ENCODE results near the gene TMEM53.
"Not testable (repeated sequence)": the region's sequence is repeated elsewhere in the genome, so short reads cannot be mapped to it uniquely, and the experiment has no call there.

The TMEM53 gene

DNA sequence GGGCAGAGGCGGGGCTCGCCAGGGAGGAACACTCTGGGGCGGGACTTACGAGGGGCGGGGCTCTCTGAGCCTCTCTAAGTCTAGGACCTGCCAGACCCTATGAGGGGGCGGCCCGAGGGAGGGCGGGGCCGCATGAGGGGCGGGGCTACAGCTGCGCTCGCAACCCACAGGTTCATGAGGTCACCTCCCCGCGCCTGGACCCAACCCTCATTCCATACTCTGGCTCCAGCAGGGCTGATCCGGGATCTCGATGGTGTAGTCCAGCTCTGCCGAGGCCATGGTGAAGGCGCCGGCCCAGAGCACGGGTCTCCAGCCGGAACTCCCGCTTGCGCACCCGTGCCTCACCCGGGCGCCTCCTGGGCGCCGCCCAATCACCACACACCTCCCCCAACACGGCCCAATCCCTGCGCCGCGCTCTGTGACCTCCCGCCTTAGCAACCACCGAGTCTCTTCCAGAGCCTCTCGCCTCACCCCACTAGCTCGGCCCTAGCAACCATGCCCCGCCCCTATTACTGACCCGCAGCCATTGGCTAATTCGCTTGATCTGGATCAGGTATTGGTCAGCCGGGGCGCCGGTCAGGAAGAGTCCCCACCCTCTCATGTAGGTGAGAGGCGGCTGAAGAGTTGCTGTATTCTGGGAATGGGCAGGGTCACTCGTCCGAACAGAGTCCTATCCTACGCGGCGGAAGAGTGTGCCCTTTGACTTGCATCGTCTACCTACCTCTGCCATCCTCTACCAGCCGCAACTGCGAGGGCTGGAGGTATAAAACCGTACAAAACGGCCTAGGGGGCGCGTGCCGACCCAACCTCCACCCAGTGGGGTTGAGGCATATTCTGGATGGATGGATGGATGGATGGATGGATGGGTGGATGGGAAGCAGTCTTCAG is at the start of gene TMEM53, which contains the start of gene ARMH1:
Gene TMEM53 (minus strand): TSS at position 369 of the 888 bp plus-strand sequence. CDS start 90 bp downstream, at position 279.
Gene ARMH1 (plus strand): TSS at position 602 of the 888 bp plus-strand sequence. CDS start 14,984 bp downstream, outside the sequence.
- peak; percentile 80 for FAIRE-seq

DNA sequence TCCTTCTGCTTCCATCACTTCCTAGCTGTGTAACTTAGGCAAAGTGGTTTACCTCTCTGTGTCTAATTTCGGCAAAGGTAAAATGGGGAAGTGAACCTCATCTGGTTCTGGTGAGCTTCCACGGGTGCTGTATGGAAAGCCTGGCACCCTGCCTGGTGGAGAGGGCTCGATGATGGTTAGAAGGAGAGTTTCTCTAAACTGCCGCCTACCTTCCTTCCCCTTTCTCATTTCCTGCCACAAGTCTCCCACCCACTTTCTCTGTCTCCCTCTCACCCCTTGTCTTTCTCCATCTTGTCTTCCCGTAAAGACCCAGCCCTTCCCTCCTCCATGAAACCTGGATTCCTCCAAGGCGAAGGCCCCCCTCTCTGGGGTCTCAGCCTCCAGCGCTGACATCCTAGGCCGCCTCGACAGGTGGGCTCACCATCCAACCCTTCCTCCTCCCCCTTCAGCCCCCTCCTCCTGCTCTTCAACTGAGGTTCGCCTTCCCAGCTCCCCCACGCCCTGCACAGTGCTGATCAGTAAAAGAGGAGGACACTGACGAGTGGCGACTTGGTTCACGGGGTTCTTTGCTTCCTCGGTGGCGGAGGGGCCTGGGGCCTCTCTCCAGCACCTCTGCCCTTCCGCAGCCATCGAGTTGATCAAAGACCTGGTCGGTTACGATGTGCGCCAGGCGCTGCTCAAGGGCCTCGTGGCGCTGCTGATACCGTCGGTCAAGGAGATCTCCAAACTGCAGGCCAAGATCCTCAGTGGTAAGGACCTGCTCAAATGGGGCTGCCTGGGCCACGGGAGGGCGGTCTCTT is 49.4 kb upstream of the TMEM53 start:
- FAIRE-seq: no peak

DNA sequence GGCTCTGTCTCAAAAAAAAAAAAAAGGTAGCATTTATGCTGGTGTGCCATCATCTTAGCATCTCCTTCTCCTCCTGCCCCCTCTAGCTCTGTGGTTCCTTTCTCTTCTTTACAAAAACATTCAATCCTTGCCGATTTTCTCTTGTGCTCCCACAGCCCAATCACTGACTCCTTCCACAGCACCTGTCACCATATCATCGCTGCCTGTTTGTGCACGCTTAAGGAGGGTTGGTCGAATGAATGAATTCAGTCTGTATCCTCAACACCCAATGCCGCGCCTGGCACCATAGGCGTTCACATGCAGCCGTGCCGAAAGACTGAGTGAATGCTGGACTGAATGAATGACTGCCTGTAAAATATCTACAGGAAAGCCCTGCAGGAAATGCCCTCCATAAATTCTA is 48.8 kb upstream of the TMEM53 start:
- FAIRE-seq: no peak

DNA sequence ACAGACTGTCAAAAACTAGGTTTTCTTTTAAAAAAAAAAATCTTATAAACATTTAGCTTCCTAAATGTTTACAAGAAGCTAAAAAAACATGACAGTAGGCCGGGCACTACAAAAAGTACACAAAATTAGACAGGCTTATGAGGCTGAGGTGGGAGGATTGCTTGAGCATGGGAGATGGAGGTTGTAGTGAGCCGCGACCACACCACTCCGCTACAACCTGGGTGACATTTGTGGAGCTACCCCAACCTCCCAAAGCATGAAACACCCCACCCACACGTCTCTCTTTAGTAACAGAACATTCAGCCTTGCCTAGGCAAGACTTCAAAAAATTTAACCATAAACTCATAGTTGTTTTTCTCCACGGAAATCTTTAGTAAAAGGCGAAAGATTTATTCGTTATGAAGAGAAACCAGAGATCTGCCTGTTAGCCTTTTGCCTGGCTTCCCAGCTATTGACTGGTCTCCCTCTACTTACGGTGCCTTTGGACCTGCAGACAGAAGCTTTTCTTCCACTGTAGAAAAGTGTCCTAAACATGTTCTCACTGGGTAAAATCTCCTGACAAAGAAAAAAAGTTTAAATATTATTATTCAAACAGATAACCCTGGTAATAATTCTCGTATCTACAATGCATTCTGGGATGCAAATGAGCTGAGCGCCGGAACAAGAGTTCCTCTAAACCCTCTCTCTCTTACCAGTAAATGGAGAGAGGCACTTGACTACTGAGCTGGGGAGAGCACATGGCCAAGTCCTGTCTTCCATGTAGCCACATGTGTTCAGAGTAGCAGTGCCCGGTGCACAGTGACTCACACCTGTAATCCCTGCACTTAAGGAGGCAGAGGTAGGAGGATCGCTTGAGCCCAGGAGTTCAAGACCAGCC is 47.4 kb upstream of the TMEM53 start:
- peak; percentile 94 for FAIRE-seq

DNA sequence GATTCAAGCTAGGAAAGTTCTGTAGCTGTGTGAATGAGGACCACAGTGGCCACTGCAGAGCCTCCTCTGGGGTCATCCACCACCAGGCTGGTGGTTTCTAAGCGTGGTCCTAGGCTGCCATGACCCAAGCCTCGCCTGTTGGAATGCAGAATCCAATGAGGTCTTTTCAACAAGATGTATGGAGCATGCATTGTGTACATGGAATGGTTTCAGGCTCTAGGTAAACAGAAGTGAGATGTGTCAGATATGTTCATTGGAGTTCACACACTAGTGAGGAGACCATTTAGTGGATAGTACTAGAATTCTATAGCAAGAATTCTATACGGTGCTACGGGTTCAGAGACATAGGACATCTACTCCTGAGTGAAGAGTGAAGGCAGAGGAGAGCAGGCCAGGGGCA is 46.0 kb upstream of the TMEM53 start:
- no peak for FAIRE-seq

DNA sequence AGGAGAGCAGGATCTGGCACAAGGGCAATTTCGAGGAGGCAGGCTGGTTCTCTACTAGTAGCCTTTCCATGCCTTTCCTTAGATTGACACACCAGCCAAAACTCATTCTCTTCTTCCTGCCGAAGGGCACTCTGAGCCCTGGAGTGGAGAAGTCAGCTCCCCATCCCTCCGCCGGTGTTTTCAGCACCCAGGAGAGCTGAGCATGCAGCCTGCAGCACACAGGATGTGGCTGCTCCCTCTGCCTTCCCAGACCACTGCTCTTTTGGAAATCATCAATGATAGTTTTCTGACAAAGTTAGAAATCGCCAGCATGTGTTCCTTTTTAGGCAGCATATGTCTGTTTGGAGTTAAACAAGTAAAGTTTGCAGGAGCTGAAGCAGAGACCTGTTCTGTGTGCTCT is 45.0 kb upstream of the TMEM53 start:
- no peak for FAIRE-seq

DNA sequence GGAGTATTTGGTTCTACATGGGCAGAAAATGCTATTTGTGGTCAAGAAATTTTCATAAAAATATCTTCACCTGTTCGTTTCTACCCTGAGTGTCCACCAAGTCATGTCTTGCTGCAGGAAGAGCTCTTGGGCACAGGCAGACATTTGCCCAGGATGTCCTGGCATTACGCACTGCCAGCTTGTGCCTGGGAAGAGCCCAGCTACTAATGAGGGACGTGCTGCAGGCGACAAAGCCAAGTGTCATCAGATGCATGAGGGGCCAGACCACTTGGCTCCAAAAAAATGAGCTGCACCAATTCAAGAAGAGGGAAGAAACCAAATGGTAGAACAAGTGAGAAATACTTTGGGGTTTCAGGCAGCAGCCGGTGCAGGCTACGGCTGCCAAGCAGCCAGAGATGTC is 43.8 kb upstream of the TMEM53 start:
- no peak for FAIRE-seq

DNA sequence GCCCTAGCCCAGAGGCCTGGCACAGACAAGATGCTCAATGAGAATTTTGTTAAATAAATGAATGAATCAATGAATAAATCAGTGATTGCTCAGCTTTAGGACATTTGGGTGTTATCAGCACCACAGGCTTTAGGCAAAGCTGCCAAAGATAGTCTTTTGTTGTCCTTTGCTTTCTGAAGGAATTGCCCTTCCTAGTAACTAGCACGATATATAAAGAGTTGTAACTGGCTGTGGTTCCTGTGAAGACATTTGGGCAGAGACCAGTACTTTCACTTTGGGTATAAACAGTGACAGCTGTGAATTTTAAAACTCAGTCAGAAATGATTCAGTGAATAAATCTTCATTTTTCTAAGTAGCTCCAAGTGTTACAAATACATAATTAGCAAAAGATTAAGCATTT is 43.4 kb upstream of the TMEM53 start:
- no peak for FAIRE-seq

DNA sequence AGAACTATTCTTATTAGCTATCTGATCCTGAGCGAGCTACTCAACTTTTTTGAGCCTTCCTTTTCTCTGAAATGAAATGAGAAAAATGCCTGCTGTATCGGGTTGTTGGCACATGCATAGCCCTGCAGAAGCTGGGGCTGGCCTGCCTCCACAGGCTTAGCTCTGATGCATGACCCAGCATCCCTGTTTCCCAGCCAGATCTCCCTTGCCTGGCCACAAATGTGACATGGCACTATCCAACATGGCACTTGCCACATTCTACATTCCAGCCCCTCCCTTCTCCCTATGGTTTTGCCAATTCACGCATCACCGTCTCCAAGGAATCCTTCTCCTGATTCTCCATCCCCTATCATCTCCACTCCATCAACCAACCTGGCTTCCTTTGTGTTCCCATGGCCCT is 42.9 kb upstream of the TMEM53 start:
- no peak for FAIRE-seq

DNA sequence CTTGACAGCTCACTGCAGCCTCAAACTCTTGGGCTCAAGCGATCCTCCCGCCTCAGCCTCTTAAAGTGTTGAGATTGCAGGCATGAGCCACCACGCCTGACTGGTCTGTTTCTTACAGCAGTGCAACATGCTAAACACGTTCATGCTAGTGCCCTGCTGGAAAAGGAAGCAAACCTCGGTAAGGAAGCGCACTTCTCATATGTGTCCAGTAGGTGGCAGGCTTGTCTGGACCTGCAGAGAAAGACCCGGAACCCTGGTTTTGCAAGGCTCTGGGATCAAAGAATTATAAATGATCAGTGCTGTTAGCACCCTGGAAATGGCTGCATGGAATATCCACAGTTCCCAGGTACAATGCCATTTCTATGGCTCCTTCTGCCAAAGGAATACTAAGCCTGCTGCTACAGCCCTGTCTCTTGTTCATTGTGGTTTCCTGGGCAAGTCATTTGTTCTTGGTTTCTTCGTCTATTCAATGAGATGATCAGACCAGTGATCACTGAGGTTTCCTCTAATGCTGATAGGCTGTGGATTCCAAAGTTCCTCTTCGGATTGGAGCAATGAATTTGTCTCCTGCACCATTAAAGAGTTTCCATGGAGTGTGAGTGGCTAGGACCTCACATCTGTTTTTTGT is 40.8 kb upstream of the TMEM53 start:
- peak; percentile 50 for FAIRE-seq

DNA sequence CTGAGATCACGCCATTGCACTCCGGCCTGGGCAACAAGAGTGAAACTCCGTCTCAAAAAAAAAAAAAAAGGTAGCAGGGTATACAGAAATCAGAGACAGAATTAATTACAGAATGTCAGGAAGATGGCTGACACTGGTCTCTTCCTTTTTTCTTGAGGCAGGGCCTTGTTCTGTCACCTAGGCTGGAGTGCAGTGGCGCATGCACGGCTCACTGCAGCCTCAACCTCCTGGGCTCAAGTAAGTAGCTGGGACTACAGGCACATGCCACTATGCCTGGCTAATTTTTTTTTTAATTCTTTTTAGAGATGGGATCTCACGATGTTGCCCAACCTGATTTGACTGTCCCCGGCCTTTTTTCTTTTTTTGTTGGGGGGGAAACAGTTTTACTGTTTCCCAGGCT is 40.3 kb upstream of the TMEM53 start:
- FAIRE-seq: no peak

DNA sequence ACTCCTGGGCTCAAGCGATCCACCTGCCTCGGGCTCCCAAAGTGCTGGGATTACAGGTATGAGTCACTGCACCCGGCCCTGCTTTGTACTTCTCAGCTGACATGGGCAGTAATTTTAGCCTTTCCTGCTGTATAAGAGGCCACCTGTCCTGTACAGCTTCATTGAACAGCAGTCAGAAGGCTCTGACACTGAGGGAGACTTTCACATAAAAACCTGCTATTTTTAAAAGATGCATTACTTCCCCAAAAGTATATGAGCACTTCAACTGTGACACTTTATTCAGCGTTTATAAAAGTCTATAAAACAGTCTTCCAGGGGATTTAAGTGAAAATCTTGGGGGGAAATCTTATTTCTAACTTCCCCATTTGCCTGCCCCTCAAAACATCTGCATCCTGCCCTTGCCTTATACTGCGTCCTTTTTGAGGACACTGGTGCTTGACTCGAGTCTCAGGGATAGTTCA is 39.1 kb upstream of the TMEM53 start:
- no peak for FAIRE-seq

DNA sequence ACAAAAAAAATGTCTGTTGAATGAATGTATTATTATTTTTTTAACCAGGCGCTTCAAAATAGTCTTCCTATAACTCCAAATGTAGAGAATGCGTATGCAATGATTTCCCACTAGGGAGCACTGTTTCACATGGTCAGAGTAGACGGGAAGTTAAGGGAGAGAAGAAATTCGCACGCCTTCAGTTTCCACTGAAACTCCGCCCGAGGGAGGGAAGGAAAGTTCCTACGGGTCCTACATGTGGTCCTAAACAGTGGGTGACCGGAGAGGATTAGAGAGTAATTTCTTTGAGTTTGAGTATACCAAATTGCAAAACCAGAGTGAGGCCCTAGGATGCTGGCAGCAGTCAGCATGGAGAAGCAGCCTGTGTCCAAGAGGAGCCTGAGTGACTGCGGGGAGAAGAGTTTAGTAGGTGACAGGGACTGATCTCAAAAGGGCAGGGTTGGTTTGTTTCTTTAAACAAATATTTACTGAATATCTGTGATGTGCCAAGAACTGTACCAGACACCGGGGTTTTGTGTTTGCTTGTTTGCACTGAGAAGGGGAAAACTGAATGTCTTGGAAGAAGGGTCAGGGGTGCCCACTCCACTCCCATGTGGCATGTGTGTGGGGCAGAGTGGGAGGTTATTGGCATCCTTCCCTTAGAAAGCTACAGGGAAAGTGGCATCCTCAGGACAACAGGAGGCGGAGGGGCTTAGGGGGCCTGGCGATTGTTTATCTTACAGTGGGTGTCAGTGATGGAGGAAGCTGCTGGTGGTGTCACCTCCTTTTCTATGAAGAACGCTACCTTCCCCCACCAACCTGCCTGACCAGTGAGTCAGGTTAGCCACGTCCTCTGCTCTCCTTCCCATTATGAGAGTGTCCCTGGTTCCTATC is 33.9 kb upstream of the TMEM53 start:
- FAIRE-seq: peak; percentile 64

DNA sequence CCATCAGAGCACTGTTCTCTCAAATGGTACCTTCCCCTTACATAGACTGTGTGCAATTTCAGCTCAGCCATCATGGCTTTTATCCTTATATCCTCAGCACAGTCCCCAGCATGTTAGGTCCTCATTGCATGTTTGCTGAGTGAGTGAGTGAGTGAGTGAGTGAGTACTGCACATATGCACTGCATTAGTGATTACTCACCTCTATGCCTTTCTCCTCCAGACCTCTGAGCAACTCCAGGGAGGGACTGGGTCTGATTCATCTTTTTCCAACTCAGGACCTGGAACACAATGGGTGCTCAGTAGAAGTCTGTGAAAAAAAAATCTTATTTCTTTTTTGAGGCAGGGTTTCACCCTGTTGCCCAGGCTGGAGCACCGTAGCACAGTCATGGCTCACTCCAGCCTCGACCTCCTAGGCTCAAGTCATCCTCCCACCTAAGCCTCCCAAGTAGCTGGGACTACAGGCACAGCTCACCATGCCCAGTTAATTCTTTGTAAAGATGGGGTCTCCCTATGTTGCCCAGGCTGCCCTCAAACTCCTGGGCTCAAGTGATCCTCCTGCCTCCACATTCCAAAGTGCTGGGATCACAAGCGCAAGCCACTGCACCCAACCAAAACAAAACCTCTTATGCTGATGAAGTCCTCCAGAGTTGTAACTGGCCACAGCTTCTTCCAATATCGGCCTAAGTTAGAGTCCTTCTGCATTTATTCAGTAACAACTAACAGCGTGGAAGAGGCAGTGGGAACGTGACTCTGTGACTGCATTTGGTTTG is 33.0 kb upstream of the TMEM53 start:
- FAIRE-seq: no peak

DNA sequence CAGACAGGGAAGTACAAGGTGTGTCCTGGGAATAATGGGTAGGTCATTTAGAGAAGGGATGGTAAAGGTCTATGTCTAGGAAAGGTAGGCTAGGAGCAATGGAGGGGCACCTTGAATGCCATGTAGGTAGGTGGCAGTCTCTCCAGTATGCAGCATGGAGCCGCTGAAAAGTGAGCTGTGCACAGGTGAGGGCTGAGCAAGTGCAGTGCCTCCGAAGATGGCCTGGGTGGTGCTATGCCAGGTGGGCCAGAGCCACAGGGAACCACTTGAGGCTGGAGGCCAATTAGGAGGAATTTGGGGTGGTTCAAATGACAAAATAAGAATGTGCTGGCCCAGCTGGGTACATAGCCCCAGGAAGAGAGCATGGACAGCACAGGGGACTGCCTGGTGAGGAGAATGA is 31.7 kb upstream of the TMEM53 start:
- no peak for FAIRE-seq

DNA sequence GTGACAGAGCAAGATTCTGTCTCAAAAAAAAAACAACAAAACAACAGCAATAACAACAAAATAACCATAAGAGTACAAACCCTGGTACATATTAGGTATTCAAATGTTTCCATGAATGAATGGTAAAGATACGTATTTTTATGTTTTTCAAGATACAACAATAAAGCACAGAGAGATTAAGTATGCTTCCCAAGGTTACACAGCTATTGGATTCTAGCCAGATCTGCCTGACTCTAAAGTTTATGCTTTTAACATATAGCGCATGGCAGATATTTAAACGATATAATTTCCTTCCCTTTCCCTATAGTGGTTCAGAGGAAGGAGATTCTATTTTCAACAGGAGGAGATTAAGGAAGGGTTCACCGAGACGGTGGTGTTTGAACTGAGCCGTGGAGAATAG is 31.2 kb upstream of the TMEM53 start:
- no peak for FAIRE-seq

DNA sequence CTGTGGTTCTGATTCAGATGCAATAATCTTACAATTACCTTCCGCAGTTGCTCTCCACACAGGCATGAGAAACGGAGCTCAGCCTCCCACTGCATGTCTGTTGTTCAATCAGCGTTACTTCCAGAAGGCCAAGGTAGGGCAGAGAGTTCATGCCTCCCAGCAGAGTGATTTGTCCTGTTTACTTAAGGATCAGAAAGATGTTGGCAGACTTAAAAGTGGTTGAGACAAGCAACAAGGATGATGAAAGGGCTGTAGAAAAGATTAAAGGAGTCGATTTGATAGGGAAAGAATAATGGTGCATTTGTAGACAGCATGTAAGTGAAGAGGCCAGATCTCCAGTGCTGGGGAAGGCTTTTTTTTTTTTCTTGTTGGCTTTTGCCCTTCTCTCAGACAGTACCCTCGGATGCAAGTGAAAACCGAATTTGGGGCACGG is 26.9 kb upstream of the TMEM53 start:
- FAIRE-seq: no peak

DNA sequence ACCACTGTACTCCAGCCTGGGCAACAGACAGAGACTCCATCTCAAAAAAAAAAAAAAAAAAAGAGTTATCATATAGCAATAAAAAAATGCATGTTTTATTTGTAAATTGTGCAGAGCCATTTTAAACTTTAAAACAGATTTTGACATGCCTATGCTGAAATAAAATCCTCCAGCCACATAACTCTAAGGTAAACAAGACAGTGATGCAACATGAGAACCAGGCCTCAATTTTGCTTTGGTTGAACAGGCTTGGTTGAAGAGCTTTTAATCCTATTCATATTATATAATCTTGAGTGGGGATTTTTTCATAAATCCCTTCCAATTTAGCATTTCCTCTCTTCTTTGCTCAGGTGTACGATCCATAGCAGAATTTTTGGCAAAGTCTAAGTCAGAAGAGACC is 26.3 kb upstream of the TMEM53 start:
- FAIRE-seq: no peak

DNA sequence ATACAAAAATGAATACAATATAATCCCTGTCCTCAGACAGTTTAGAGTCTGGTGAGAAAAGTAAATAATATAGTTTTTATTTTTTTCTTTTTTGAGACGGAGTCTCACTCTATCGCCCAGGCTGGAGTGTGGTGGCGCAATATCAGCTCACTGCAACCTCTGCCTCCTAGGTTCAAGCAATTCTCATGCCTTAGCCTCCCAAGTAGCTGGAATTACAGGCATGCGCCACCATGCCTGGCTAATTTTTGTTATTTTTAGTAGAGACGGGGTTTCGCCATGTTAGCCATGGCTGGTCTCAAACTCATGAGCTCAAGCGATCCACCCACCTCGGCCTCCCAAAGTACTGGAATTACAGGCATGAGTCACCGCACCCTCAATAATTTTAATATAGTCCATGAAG is 25.1 kb upstream of the TMEM53 start:
- not testable (repeated sequence) for FAIRE-seq

DNA sequence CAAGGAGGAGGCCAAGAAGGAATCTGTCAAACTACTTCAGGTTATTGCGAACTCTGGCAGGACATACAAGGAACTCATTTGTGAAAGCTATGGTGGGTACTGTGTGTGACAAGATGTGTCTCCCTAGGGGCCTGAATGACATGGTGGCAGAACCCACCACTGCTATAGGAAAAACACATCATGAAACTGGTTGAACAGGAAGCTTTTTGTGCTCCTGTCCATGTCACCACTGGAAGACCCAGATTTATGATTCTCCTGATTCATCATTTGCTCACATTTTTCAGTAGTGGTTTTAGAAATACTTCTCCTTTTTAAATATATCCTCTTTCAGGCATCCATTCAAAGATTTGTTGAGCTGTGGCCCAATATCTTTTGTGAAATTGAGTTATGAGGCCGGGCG is 23.9 kb upstream of the TMEM53 start:
- no peak for FAIRE-seq
